Gastroesophageal sphincter (tissue), 4 donors: Measurements from ENCODE around the gene TADA2A. TPM values are rescaled to one million over a fixed set of nuclear protein-coding genes. Genes with fewer than 3 reads are reported as not detected.

Experiments
- ATAC-seq: fragments of 150-250 bp; one replicate; pipeline ENCODE4 v1.9.1; 2016; ENCODE audit warnings: mild to moderate bottlenecking, moderate library complexity
- H3K27ac ChIP-seq, 4 donors: fragments of 200-600 bp; sonication (generic) in 3 of 4; 1 replicate in 3 of 4; 2 replicates in 1 of 4; pipeline ENCODE4 v1.5.1; 2016 to 2019
- H3K27me3 ChIP-seq: fragments of 200-600 bp; sonication (generic); one replicate; pipeline ENCODE4 v1.5.1; 2019
- H3K36me3 ChIP-seq, 2 donors: fragments of 200-600 bp; sonication (generic); one replicate each; pipeline ENCODE4 v1.5.1; 2019; ENCODE audit warnings: control low read depth in 1 of 2
- H3K4me1 ChIP-seq, 3 donors: fragments of 200-600 bp; sonication (generic); 1 replicate in 2 of 3; 2 replicates in 1 of 3; pipeline ENCODE4 v1.5.1; 2016 to 2019; ENCODE audit warnings: control low read depth in 2 of 3
- H3K4me3 ChIP-seq, 2 donors: fragments of 200-600 bp; sonication (generic); one replicate each; pipeline ENCODE4 v1.5.1; 2019; ENCODE audit warnings: mild to moderate bottlenecking in 1 of 2, moderate library complexity in 1 of 2
- H3K9me3 ChIP-seq, 3 donors: fragments of 200-600 bp; sonication (generic); one replicate each; pipeline ENCODE4 v1.5.1; 2017 to 2019; ENCODE audit warnings: control low read depth in 2 of 3
- CTCF ChIP-seq, 4 experiments: fragments of 200-600 bp in 2 of 4; fragments of 450-650 bp in 2 of 4; sonication (generic) in 1 of 4; IDR thresholded peaks; one replicate each; pipeline ENCODE4 v1.5.1; 2017 to 2019; ENCODE audit warnings: antibody characterized with exemption in 4 of 4, mild to moderate bottlenecking in 2 of 4, moderate library complexity in 2 of 4
- EP300 ChIP-seq: sonication (generic); formaldehyde crosslinking; IDR thresholded peaks from one replicate; pipeline ENCODE4 v1.6.1; 2017; ENCODE audit warnings: antibody characterized with exemption, mild to moderate bottlenecking
- POLR2A ChIP-seq, 2 donors: fragments of 450-650 bp; IDR thresholded peaks; one replicate each; pipeline ENCODE4 v1.6.1; 2017; ENCODE audit warnings: antibody characterized with exemption in 2 of 2, mild to moderate bottlenecking in 2 of 2, moderate library complexity in 1 of 2
- POLR2AphosphoS5 ChIP-seq: sonication (generic); formaldehyde crosslinking; IDR thresholded peaks from one replicate; pipeline ENCODE4 v1.6.1; 2017; ENCODE audit warnings: antibody characterized with exemption
- WGBS, 2 donors: methylation state at CpG; one replicate each; pipeline ENCODE4 v1.1.5; 2018; ENCODE audit warnings: low coverage in 1 of 2; 5-methylcytosine and 5-hydroxymethylcytosine counted together
- total RNA-seq, 4 donors: library from RNA; depleted of rRNA; stranded (reverse); fragments of >200 nt; gene quantifications; one replicate each; pipeline ENCODE4 v1.1.0, GENCODE V29; 2016

Gene TADA2A
- total RNA-seq, 4 donors from 2014 or later, result 17.5 to 21.5 (median 18.5) TPM

DNA sequence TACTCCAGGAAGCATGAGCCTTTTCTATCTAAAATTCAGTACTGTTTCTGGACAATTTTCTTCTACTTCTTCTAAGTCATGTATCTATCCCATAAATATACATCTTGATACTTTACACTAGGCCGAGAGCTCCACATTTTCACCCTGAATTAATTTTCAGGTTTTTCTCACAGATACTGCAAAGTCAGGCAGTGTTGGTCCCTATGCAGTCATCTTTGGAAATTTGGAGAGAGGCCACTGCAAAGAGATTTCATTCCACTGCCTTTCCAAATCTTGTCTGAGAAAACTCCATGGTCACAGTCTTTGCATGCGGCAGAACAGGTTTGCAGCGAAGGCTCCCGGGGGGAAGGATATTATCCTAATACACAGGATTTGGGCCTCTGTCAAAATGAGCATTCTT, 111.2 kb downstream of the TADA2A start:
- Histone ChIP-seq H3K27me3 (no peaks in the 10 kb centered on the region), H3K4me1 (peaks cover 0 to 19% (median 0%) of the 10 kb centered on the region in 3 donors), H3K9me3 (no peaks in the 10 kb centered on the region), H3K36me3 (peaks cover 2 to 90% of the 10 kb centered on the region in 2 donors), H3K4me3 (no peak overlapping the region), H3K27ac (no peak overlapping the region)
- TF ChIP-seq CTCF (IDR thresholded peaks at IDR 0.05) (no peak), POLR2A (IDR thresholded peaks at IDR 0.05) (no peak), POLR2AphosphoS5 (no peak), EP300 (no peak)
- ATAC-seq, result no peak
- WGBS, 2 donors, result 72 to 88% methylated on average over 4 of the region's 4 CpGs

GRCh38 chr17:37518826-37519225, 112.1 kb downstream of the TADA2A start:
- ATAC-seq, result no peak
- H3K27me3 ChIP-seq, result no peaks in the 10 kb centered on the region
- 31 to 90% methylated on average over 3 to 4 of the region's 8 CpGs for WGBS, 2 donors
- no peak overlapping the region for H3K27ac ChIP-seq
- H3K9me3 ChIP-seq, result no peaks in the 10 kb centered on the region
- H3K36me3 ChIP-seq, result peaks cover 2 to 90% of the 10 kb centered on the region in 2 donors
- H3K4me1 ChIP-seq, result peaks cover 0 to 19% (median 0%) of the 10 kb centered on the region in 3 donors
- TF ChIP-seq CTCF (IDR thresholded peaks at IDR 0.05) (no peak), POLR2AphosphoS5 (no peak), EP300 (no peak), POLR2A (IDR thresholded peaks at IDR 0.05) (no peak)
- no peak overlapping the region for H3K4me3 ChIP-seq

- no peak for ATAC-seq
Measured at GRCh38 chr17:37519251-37519985, 112.7 kb downstream of the TADA2A start.

GRCh38 chr17:37520174-37520573, 113.5 kb downstream of the TADA2A start:
- WGBS, 2 donors, result 81% methylated on average over 3 of the region's 8 CpGs; no CpG with 5 or more reads in 1 of the 2 donors
- TF ChIP-seq CTCF (IDR thresholded peaks at IDR 0.05), result no peak
- Histone ChIP-seq H3K4me1 (peaks cover 0 to 19% (median 0%) of the 10 kb centered on the region in 3 donors), H3K27me3 (no peaks in the 10 kb centered on the region), H3K9me3 (no peaks in the 10 kb centered on the region), H3K4me3 (no peak overlapping the region), H3K36me3 (peaks cover 2 to 91% of the 10 kb centered on the region in 2 donors), H3K27ac (no peak overlapping the region)
- ATAC-seq, result no peak

More at GRCh38 chr17:37519251-37519985, 112.7 kb downstream of the TADA2A start:
- Histone ChIP-seq H3K9me3 (no peaks in the 10 kb centered on the region), H3K4me3 (no peak overlapping the region), H3K4me1 (peaks cover 0 to 19% (median 0%) of the 10 kb centered on the region in 3 donors), H3K36me3 (peaks cover 2 to 92% of the 10 kb centered on the region in 2 donors), H3K27ac (no peak overlapping the region), H3K27me3 (no peaks in the 10 kb centered on the region)
- TF ChIP-seq POLR2AphosphoS5 (no peak), POLR2A (IDR thresholded peaks at IDR 0.05) (no peak), EP300 (no peak), CTCF (IDR thresholded peaks at IDR 0.05) (no peak)
- WGBS, 2 donors, result 80 to 82% methylated on average over 4 to 5 of the region's 5 CpGs

GRCh38 chr17:37521821-37522220, 115.1 kb downstream of the TADA2A start:
- no peak for ATAC-seq
- Histone ChIP-seq H3K27me3 (no peaks in the 10 kb centered on the region), H3K9me3 (no peaks in the 10 kb centered on the region), H3K36me3 (peaks cover 2 to 98% of the 10 kb centered on the region in 2 donors), H3K27ac (no peak overlapping the region), H3K4me3 (no peak overlapping the region), H3K4me1 (peaks cover 0 to 6% (median 0%) of the 10 kb centered on the region in 3 donors)
- 83 to 89% methylated on average over 4 to 5 of the region's 5 CpGs for WGBS, 2 donors
- no peak for TF ChIP-seq CTCF (IDR thresholded peaks at IDR 0.05)
- no peak for TF ChIP-seq EP300
- TF ChIP-seq POLR2A (IDR thresholded peaks at IDR 0.05), result no peak
- TF ChIP-seq POLR2AphosphoS5, result no peak
